GM19240 (cell line): ENCODE measurements around the gene ACR.
"Not testable (repeated sequence)": the region's sequence is repeated elsewhere in the genome, so short reads cannot be mapped to it uniquely, and the experiment has no call there.

ENCODE experiments used
- DNase-seq: peaks from one replicate; pipeline ENCODE4 v3.0.0; 2011; ENCODE audit warnings: low spot score; ENCODE audit not compliant: insufficient read length

Gene ACR

GRCh38 chr22:50732681-50733080 lies 5.3 kb upstream of the ACR start:
- DNase-seq, result no peak

- DNase-seq, result no peak
Observed at GRCh38 chr22:50733521-50734342, 4.3 kb upstream of the ACR start.

GRCh38 chr22:50734343-50734771 lies 3.6 kb upstream of the ACR start:
- DNase-seq, result no peak

- no peak for DNase-seq
Observed at GRCh38 chr22:50734986-50735738, 2.8 kb upstream of the ACR start.

- DNase-seq, result no peak
Observed at GRCh38 chr22:50735739-50736030, 2.3 kb upstream of the ACR start.

GRCh38 chr22:50738649-50739227 lies 734 bp downstream of the ACR start:
- DNase-seq, result no peak

GRCh38 chr22:50739279-50739691 lies 1.3 kb downstream of the ACR start:
- no peak for DNase-seq

- DNase-seq, result no peak
Observed at GRCh38 chr22:50739894-50740293, 1.9 kb downstream of the ACR start.

GRCh38 chr22:50740714-50741113 lies 2.7 kb downstream of the ACR start:
- DNase-seq, result not testable (repeated sequence)

GRCh38 chr22:50744424-50744823 lies 6.4 kb downstream of the ACR start:
- DNase-seq, result not testable (repeated sequence)

- not testable (repeated sequence) for DNase-seq
Observed at GRCh38 chr22:50747521-50747920, 9.5 kb downstream of the ACR start.

GRCh38 chr22:50748630-50749029 lies 10.6 kb downstream of the ACR start:
- DNase-seq, result not testable (repeated sequence)

- DNase-seq, result not testable (repeated sequence)
Observed at GRCh38 chr22:50749302-50750074, 11.5 kb downstream of the ACR start.

GRCh38 chr22:50755251-50755650 lies 17.2 kb downstream of the ACR start:
- not testable (repeated sequence) for DNase-seq

GRCh38 chr22:50756406-50756805 lies 18.4 kb downstream of the ACR start:
- DNase-seq, result not testable (repeated sequence)

GRCh38 chr22:50756949-50757491 lies 19.0 kb downstream of the ACR start:
- DNase-seq, result not testable (repeated sequence)

GRCh38 chr22:50759597-50760341 lies 21.8 kb downstream of the ACR start:
- not testable (repeated sequence) for DNase-seq

- DNase-seq, result not testable (repeated sequence)
Observed at GRCh38 chr22:50761829-50762228, 23.8 kb downstream of the ACR start.

- not testable (repeated sequence) for DNase-seq
Observed at GRCh38 chr22:50764288-50764687, 26.3 kb downstream of the ACR start.

GRCh38 chr22:50775132-50775531 lies 37.1 kb downstream of the ACR start:
- not testable (repeated sequence) for DNase-seq
